ENCODE measurements around the gene TAT. TPM values are rescaled to one million over a fixed set of nuclear protein-coding genes. Genes with fewer than 3 reads are reported as not detected.
"Not testable (repeated sequence)": the region's sequence is repeated elsewhere in the genome, so short reads cannot be mapped to it uniquely, and the experiment has no call there.

Gene TAT
- total RNA-seq, 1 donor from 2014 or later: not detected

DNA sequence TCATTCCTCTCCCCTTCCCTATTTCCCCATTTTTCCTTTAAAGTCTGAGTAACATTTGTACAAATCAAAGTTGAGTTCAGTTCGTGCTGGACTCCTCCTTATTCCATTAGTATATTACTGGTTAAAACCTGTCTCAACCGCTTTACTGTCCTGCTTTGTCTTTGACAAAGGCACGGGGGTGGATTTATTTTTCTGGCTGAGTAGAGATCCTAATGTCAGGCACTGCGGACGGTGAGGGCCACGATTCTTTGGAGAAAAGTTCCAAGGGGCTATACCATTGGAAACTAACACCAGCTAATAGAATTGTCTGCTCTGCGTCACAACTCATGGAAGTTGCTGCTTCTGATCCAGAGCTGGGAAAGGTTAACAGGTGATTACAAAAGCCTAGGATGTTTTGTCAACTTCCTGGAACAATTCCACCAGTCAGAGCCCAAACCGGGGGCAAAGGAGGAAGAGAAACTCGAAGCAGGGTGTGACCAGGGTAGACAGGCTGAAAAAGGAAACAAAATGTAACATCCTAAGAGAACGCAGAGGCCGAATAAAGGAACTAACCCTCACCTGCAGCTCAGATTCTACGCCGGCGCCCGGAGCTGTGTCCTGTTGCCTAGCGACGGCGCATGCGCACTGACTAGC lies 12.4 kb downstream of the TAT start:
- DNase-seq (ENCODE audit: low read depth, low spot score): peak; percentile 2
- Mint-ChIP-seq H3K36me3 (ENCODE audit: low read depth) (peaks cover 3% of the 10 kb centered on the region), H3K27ac (ENCODE audit: unreplicated experiment) (peak overlapping the region; percentile 79), H3K27me3 (ENCODE audit: low read depth) (peaks cover 38% of the 10 kb centered on the region), H3K4me1 (peaks cover 16% of the 10 kb centered on the region), H3K9me3 (peaks cover 6% of the 10 kb centered on the region), H3K4me3 (peak overlapping the region; percentile 96)
- TF ChIP-seq, protein P1, sequence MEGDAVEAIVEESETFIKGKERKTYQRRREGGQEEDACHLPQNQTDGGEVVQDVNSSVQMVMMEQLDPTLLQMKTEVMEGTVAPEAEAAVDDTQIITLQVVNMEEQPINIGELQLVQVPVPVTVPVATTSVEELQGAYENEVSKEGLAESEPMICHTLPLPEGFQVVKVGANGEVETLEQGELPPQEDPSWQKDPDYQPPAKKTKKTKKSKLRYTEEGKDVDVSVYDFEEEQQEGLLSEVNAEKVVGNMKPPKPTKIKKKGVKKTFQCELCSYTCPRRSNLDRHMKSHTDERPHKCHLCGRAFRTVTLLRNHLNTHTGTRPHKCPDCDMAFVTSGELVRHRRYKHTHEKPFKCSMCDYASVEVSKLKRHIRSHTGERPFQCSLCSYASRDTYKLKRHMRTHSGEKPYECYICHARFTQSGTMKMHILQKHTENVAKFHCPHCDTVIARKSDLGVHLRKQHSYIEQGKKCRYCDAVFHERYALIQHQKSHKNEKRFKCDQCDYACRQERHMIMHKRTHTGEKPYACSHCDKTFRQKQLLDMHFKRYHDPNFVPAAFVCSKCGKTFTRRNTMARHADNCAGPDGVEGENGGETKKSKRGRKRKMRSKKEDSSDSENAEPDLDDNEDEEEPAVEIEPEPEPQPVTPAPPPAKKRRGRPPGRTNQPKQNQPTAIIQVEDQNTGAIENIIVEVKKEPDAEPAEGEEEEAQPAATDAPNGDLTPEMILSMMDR (conservative IDR thresholded peaks at IDR 0.05): no peak

DNA sequence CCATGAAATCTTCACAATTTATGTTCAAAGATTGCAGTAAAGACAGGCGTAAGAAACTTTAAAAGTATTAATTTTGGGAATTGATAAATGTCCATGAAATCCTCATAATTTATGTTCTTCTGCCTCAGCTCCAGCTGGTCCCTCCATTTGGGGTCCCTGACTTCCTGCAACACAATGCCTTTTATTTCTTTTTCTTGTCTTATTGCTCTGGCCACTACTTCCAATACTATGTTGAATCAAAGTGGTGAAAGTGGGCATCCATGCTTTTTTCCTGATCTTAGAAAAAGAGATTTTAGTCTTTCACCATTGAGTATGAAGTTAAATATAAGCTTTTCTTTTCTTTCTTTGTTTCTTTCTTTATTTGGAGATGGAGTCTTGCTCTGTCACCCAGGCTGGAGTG lies 14.3 kb downstream of the TAT start:
- Mint-ChIP-seq H3K27ac (ENCODE audit: unreplicated experiment) (no peak overlapping the region), H3K4me1 (peaks cover 16% of the 10 kb centered on the region), H3K9me3 (peaks cover 6% of the 10 kb centered on the region), H3K27me3 (ENCODE audit: low read depth) (peaks cover 55% of the 10 kb centered on the region), H3K36me3 (ENCODE audit: low read depth) (peaks cover 3% of the 10 kb centered on the region), H3K4me3 (no peak overlapping the region)
- TF ChIP-seq, protein P1 (conservative IDR thresholded peaks at IDR 0.05): no peak
- no peak for DNase-seq (ENCODE audit: low read depth, low spot score)

DNA sequence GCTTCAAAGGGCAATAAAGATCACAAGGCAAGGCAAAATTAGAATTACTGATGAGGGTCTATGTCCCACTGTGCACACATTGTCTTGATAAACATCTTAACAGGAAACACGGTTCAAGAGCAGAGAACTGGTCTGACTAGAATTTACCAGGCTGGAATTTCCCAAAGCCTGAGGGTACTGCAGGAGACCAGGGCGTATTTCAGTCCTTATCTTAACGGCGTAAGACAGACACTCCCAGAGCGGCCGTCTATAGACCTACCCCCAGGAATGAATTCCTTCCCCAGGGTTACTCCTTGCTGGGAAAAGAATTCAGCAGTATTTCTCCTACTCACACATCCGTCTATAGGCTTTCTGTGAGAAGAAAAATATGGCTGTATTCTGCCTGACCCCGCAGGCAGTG lies 15.0 kb downstream of the TAT start:
- H3K4me3 Mint-ChIP-seq; DNase-seq (ENCODE audit: low read depth, low spot score); H3K9me3 Mint-ChIP-seq; H3K36me3 Mint-ChIP-seq (ENCODE audit: low read depth); H3K27ac Mint-ChIP-seq (ENCODE audit: unreplicated experiment): not testable (repeated sequence)
- peaks cover 16% of the 10 kb centered on the region for H3K4me1 Mint-ChIP-seq
- H3K27me3 Mint-ChIP-seq (ENCODE audit: low read depth): peaks cover 56% of the 10 kb centered on the region

DNA sequence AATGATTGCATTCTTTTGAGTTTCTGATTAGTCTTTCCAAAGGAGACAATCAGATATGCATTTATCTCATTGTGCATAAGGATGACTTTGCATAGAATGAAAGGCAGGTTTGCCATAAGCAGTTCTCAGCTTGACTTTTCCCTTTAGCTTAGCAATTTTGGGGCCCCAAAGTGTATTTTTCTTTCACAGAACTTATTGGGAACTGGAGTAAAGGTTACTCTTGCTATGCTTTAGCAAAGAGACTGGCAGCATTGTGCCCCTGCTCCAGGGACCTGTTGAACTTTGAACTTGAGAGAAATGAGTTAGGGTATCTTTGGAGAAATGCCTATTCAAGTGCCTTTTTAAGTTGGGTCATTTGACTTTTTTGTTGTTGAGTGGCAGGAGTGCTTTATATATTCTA lies 17.0 kb downstream of the TAT start:
- Mint-ChIP-seq H3K27me3 (ENCODE audit: low read depth) (peaks cover 49% of the 10 kb centered on the region), H3K4me3 (no peak overlapping the region), H3K27ac (ENCODE audit: unreplicated experiment) (no peak overlapping the region), H3K4me1 (peaks cover 7% of the 10 kb centered on the region), H3K36me3 (ENCODE audit: low read depth) (peaks cover 3% of the 10 kb centered on the region), H3K9me3 (peaks cover 6% of the 10 kb centered on the region)
- TF ChIP-seq, protein P1 (conservative IDR thresholded peaks at IDR 0.05): no peak
- DNase-seq (ENCODE audit: low read depth, low spot score): no peak

DNA sequence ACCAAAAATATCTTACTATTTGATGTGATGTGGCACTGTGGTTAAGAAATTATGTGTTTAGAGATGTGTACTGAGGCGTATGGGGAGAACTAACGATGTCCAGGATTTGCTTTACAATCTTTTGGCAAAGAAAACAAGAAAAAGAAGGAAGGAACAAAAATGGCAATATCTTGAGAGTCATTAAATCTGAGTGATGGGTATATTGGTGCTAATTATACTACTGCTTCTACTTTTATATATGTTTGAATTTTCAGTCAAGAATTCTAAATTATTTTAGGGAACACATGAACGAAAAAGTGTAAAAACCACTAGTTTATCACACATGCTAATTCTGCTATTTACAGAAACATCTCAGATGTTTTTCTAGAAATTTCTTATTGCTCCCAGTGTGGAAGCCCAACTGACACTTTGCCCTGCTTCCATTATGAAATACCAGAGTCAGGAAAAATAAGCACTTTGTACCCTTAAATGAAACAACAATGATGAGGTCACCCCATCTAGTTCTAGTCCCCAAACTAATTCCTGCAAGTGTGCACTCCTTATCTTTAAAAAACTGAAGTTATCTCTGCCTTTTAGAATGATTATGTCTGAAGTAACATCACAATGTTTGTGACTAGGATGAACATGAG lies 18.8 kb downstream of the TAT start:
- Mint-ChIP-seq H3K4me1 (no peaks in the 10 kb centered on the region), H3K4me3 (no peak overlapping the region), H3K9me3 (peaks cover 6% of the 10 kb centered on the region), H3K36me3 (ENCODE audit: low read depth) (peaks cover 3% of the 10 kb centered on the region), H3K27ac (ENCODE audit: unreplicated experiment) (no peak overlapping the region), H3K27me3 (ENCODE audit: low read depth) (peaks cover 51% of the 10 kb centered on the region)
- DNase-seq (ENCODE audit: low read depth, low spot score): no peak
- TF ChIP-seq, protein P1 (conservative IDR thresholded peaks at IDR 0.05): no peak

DNA sequence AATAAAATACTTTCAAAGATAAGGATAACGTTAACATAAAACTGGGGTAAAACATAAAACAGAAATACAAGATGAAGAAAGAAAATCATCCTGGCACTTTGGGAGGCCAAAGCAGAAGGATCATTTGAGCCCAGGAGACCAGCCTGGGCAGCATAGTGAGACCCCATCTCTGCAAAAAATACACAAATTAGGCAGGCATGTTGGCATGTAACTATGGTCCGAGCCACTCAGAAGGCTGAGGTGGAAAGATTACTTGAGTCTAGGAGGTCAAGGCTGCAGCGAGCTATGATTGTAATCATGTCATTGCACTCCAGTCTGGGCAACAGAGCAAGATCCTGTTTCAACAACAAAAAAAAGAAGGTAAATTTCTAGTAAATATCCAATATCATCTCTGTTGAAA lies 19.6 kb downstream of the TAT start:
- peaks cover 3% of the 10 kb centered on the region for H3K36me3 Mint-ChIP-seq (ENCODE audit: low read depth)
- H3K4me3 Mint-ChIP-seq: no peak overlapping the region
- H3K9me3 Mint-ChIP-seq: peaks cover 4% of the 10 kb centered on the region
- H3K27ac Mint-ChIP-seq (ENCODE audit: unreplicated experiment): no peak overlapping the region
- peaks cover 58% of the 10 kb centered on the region for H3K27me3 Mint-ChIP-seq (ENCODE audit: low read depth)
- TF ChIP-seq, protein P1 (conservative IDR thresholded peaks at IDR 0.05): no peak
- H3K4me1 Mint-ChIP-seq: no peaks in the 10 kb centered on the region
- no peak for DNase-seq (ENCODE audit: low read depth, low spot score)
